ENCODE data around the gene FAM234B.
"Not testable (repeated sequence)": the region's sequence is repeated elsewhere in the genome, so short reads cannot be mapped to it uniquely, and the experiment has no call there.

DNA sequence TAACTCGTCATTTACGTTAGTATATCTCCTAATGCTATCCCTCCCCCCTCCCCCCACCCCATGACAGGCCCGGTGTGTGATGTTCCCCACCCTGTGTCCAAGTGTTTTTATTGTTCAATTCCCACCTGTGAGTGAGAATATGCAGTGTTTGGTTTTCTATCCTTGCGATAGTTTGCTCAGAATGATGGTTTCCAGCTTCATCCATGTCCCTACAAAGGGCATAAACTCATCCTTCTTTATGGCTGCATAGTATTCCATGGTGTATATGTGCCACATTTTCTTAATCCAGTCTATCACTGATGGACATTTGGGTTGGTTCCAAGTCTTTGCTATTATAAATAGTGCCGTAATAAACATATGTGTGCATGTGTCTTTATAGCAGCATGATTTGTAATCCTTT is 39.5 kb downstream of the FAM234B start:
- TF ChIP-seq, protein P1, sequence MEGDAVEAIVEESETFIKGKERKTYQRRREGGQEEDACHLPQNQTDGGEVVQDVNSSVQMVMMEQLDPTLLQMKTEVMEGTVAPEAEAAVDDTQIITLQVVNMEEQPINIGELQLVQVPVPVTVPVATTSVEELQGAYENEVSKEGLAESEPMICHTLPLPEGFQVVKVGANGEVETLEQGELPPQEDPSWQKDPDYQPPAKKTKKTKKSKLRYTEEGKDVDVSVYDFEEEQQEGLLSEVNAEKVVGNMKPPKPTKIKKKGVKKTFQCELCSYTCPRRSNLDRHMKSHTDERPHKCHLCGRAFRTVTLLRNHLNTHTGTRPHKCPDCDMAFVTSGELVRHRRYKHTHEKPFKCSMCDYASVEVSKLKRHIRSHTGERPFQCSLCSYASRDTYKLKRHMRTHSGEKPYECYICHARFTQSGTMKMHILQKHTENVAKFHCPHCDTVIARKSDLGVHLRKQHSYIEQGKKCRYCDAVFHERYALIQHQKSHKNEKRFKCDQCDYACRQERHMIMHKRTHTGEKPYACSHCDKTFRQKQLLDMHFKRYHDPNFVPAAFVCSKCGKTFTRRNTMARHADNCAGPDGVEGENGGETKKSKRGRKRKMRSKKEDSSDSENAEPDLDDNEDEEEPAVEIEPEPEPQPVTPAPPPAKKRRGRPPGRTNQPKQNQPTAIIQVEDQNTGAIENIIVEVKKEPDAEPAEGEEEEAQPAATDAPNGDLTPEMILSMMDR (IDR thresholded peaks at IDR 0.05), result not testable (repeated sequence)
- TF ChIP-seq POLR2A (IDR thresholded peaks at IDR 0.05), result not testable (repeated sequence)
